GM21381 (cell line): ENCODE results near the gene ELL.
A peak's percentile ranks its signal among the peaks of the same experiment; 100 is the strongest.
"Not testable (repeated sequence)": the region's sequence is repeated elsewhere in the genome, so short reads cannot be mapped to it uniquely, and the experiment has no call there.

ENCODE experiments used
- ATAC-seq: cut with Tn5 transposase; IDR thresholded peaks from one replicate; pipeline ENCODE4 v1.9.1; 2021; ENCODE audit warnings: mild to moderate bottlenecking, moderate library complexity; ENCODE audit not compliant: unreplicated experiment

Gene ELL

GRCh38 chr19:18408053-18408476 is 113.8 kb downstream of the ELL start:
- ATAC-seq, result peak; percentile 65

DNA sequence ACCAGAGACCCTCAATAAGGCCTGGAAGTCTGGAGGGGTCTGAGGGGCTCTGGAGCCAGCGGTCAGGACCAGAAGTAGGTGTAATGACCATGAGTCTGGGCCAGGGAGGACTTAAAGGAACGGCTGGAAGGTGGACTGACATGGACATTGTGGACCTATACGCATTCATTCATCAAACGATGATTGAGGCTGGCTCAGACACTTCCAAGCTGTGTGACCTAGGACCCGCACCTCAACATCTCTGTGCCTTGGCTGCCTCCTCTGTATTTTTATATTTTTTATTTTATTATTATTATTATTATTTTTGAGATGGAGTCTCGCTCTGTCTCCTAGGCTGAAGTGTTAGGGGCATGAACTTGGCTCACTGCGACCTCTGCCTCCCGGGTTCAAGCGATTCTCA is 115.1 kb downstream of the ELL start:
- ATAC-seq, result no peak

- ATAC-seq, result not testable (repeated sequence)
Observed at GRCh38 chr19:18405754-18406153, 116.1 kb downstream of the ELL start.

GRCh38 chr19:18402455-18403248 is 119.2 kb downstream of the ELL start:
- not testable (repeated sequence) for ATAC-seq

GRCh38 chr19:18401580-18402112 is 120.2 kb downstream of the ELL start:
- no peak for ATAC-seq

GRCh38 chr19:18399008-18399407 is 122.9 kb downstream of the ELL start:
- ATAC-seq, result no peak

- no peak for ATAC-seq
Observed at GRCh38 chr19:18397242-18398202, 124.3 kb downstream of the ELL start, which contains the start of gene LRRC25. TSS of gene LRRC25 (minus strand) at chr19:18397622. CDS start at chr19:18396963, 659 bp downstream.

GRCh38 chr19:18396471-18397241 is 125.2 kb downstream of the ELL start:
- no peak for ATAC-seq

DNA sequence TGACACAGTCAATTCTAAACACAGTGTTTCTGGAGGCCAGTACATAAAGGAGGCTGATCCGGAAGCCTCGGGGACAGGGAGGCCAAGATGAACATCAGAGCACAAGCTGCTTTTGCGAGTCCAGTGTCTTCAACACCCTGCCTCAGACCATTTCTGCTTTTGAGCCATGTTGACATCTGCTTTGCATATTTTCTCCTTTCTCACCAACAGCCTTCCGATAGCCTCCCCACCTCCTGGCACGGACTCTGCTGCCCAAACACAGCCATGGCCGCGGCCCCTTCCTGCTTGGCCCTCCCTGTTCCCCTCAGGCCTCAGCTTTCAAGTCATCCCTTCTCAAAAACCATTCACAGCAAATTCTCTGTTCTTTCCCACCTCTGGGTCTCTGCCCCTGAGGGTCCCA is 128.0 kb downstream of the ELL start:
- ATAC-seq, result no peak

DNA sequence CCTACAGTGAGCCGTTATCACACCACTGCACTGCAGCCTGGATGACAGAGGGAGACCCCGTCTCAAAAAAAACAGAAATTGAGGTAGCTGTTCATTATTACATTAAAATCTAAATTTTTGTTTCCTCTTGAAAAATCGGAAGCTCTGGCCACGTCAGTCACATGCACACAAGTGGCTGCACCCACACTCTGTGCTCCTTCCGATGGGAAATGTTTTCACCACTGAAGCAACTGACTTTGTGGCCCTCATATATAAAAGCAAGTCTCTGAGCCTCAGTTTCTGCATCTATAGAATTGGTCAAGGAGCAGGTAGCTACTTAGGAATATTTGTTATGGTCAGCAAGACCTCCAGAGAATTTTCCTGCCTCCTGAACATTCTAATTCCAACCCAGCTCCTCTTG is 128.9 kb downstream of the ELL start:
- ATAC-seq, result no peak
